Measurements from ENCODE around the gene ZNF518B.

Gene ZNF518B

GRCh38 chr4:10417740-10418139, 39.5 kb downstream of the ZNF518B start:
- no peak overlapping the region for H3K4me3 ChIP-seq
- no peak for DNase-seq (ENCODE audit: low spot score)

GRCh38 chr4:10416441-10416840, 40.8 kb downstream of the ZNF518B start:
- DNase-seq (ENCODE audit: low spot score), result no peak
- TF ChIP-seq CTCF (IDR thresholded peaks at IDR 0.05), result no peak
- no peak overlapping the region for H3K27ac ChIP-seq
- no peak overlapping the region for H3K4me3 ChIP-seq

More at GRCh38 chr4:10417740-10418139, 39.5 kb downstream of the ZNF518B start:
- TF ChIP-seq CTCF (IDR thresholded peaks at IDR 0.05), result no peak
- no peak overlapping the region for H3K27ac ChIP-seq

GRCh38 chr4:10413177-10413576, 44.0 kb downstream of the ZNF518B start:
- TF ChIP-seq CTCF (IDR thresholded peaks at IDR 0.05), result no peak
- H3K27ac ChIP-seq, result no peak overlapping the region
- DNase-seq (ENCODE audit: low spot score), result no peak
- H3K4me3 ChIP-seq, result no peak overlapping the region

GRCh38 chr4:10405672-10406071, 51.6 kb downstream of the ZNF518B start:
- no peak for DNase-seq (ENCODE audit: low spot score)
- Histone ChIP-seq H3K4me3 (no peak overlapping the region), H3K27ac (no peak overlapping the region)
- TF ChIP-seq CTCF (IDR thresholded peaks at IDR 0.05), result no peak

- no peak for DNase-seq (ENCODE audit: low spot score)
- no peak for TF ChIP-seq CTCF (IDR thresholded peaks at IDR 0.05)
- no peak overlapping the region for H3K4me3 ChIP-seq
Observed at GRCh38 chr4:10403633-10404445, 53.4 kb downstream of the ZNF518B start.

GRCh38 chr4:10395971-10396580, 61.1 kb downstream of the ZNF518B start:
- Histone ChIP-seq H3K27ac (no peak overlapping the region), H3K4me3 (no peak overlapping the region)
- DNase-seq (ENCODE audit: low spot score), result no peak
- no peak for TF ChIP-seq CTCF (IDR thresholded peaks at IDR 0.05)

More at GRCh38 chr4:10403633-10404445, 53.4 kb downstream of the ZNF518B start:
- no peak overlapping the region for H3K27ac ChIP-seq

Measured in coronary artery (tissue), 2 donors.